D341Med (cell line): ENCODE data around the gene OR5AL1.
"Not testable (repeated sequence)": the region's sequence is repeated elsewhere in the genome, so short reads cannot be mapped to it uniquely, and the experiment has no call there.

Source experiments
- DNase-seq: peaks from one replicate; pipeline ENCODE4 v3.0.0; 2012; ENCODE audit warnings: low spot score

Gene OR5AL1

DNA sequence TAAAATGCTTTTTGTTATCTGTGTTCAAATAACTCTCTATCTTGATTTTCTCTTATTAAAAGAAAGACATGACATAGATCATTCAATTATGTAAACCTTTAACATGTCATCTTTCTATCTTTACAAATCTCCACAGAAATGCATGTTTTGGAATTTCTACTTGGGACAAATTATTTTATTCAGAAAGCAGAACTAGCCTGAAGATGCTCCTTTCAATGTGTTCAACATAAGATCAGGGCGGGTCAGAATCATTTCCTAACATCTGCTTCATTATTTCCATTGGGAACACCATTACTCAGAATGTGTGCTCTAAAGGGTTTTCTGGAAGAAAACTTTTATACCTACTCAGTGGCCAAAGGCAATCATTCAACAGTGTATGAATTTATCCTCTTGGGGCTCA lies at the start of gene OR5AL1:
Gene OR5AL1 (plus strand): TSS at position 301 of the 400 bp plus-strand sequence.
- DNase-seq = no peak

DNA sequence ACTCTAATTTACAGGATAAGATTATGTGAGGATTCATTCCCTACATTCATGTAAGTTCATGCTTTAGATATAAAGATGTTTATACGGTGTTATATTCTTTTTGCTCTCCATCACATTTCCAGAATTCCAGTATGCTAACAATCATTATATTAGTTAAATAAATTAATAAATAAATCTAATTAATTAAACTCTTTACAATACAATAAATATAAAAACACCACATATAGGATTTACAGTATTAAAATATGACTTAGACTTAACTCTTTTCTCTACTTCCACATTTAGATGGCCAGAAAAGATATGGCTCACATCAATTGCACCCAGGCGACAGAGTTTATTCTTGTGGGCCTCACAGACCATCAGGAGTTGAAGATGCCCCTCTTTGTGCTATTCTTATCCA lies 37.2 kb upstream of the OR5AL1 start, which contains the start of gene OR8U1:
Gene OR8U1 (plus strand): TSS at position 301 of the 400 bp plus-strand sequence. CDS start 0 bp downstream, at position 301.
- no peak for DNase-seq

DNA sequence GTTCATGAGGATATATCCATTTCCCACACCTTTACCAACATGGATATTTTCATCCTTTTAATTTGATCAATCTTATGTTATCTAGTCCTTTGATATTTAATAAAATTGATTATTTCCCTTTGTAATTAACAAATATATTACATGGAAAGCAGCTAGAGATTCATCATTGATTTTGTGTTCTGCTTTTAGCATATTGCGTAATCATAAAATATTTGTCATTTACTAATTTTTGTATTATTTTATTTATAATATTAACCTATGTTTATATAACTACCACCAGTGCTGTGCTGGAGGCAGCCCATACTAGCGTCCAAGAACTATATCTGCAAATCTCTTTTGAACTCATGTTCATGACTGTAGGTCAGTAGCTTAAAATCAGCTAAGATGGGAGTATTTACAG lies 32.4 kb upstream of the OR5AL1 start:
- DNase-seq = no peak

DNA sequence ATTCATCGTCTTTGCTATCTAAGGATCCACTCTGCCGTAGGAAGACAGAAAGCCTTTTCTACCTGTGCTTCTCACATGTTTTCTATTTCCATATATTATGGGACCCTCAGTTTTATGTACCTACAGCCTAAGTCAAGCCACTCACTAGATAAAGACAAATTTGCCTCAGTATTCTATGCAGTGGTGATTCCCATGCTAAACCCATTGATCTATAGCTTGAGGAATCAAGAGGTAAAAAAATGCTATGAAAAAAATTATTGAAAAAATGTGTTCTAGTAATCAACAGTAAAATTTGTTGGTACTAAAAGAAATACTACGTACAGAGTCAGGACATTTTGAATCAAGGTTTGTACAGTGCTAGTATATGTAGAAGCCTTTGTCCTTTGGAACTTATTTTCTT lies 18.1 kb upstream of the OR5AL1 start:
- no peak for DNase-seq

DNA sequence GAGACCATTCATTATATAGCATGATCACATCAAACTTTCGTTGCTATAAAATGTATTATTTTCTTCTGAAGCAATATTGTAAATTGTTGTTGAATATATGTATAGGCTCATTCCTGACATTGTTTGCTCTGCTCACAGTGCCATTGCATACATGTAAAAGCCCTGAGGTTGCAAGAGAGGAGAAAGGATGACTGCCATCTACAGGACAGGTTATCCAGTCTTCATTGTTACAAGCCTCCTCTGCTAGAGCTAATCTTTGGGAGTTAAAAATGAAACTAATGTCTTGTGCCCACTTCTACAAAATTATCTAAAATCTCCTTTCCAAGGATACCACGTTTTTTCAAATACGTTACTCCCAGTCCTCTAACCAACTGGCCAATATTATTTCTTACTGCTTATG lies 16.4 kb upstream of the OR5AL1 start:
- DNase-seq = no peak

DNA sequence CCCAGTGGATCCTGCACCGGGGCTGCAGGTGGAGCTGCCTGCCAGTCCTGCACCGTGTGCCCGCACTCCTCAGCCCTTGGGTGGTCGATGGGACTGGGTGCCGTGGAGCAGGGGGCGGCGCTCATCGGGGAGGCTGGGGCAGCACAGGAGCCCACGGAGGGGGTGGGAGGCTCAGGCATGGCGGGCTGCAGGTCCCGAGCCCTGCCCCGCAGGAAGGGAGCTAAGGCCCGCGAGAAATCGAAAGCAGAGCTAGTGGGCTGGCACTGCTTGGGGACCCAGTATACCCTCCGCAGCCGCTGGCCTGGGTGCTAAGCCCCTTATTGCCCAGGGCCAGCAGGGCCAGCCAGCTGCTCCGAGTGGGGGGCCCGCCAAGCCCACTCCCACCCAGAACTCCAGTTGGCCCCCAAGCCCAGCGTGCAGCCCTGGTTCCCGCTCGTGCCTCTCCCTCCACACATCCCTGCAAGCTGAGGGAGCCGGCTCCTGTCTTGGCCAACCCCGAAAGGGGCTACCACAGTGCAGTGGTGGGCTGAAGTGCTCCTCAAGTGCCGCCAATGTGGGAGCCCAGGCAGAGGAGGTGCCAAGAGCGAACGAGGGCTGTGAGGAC lies 10.5 kb upstream of the OR5AL1 start:
- not testable (repeated sequence) for DNase-seq

DNA sequence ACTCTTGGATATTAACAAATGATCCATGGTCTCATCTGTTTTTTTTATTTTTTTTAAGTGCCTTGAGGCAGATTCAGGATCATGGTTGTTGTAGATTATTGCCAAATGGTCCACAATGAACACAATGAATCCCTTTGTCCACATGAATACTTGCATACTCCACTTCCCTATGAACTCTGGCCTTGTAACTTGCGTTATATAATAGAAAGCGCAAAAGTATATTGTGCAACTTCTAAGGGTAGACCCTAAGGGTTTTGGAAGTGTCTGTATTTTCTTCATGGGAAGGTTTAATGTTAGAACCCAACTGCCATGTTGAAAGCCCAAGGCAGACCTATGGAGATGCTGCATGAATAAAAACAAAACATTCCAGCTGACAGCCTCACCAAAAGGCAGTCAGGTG lies 8.1 kb upstream of the OR5AL1 start:
- DNase-seq = no peak

DNA sequence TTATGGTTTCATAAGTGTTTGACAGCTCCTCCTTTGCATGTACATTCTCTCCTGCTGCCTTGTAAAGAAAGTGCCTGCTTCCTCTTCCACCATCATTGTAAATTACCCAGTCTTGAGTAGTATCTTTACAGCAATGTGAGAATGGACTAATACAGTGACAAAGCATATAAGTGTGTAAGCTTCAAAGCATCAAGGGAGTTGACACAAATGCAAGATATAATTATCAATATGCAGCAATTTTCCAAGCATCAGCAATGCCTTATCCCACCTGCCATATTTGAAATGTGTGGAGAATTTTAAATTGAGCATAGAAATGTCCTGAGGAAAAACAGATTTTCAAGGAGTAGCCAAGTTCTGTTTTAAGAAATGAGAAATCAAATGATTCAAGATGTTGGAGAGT lies 1.7 kb upstream of the OR5AL1 start:
- DNase-seq = no peak

DNA sequence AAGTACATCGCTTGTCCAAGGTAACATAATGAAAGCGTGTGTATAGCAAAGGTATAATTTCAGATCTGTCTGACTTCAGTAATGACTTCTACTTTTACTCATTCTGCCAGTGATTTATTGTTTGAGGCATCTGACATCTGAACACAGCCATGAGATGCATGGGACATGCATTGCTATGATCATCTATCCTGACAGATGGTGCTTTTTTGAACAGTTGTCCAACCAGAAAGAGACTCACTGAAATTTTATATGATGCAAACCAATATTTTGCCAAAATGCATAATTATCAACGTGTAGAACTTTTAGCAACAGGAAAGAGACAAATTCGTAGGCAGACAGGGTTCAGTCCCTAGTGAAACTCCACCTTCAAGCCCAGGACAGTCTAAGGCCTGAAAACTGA lies 41.0 kb downstream of the OR5AL1 start:
- DNase-seq = no peak

DNA sequence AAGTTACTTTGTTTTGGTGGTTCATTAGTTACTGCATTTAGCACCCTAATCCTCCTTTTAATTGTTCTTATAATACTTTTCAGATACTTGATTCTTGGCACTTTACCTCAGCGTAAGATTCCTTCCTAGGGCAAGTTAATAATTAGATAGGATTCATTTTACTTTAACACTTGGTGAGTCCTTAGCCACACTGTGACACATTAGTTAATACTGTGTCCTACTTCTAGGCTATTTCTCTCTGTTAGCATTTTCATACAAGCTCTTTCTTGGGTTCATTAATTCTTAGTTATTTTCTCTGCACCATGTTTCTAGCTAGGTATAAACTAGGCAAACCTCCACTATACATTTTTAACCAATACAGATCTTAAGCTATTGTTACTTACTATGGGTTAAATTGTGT lies 44.6 kb downstream of the OR5AL1 start:
- DNase-seq = no peak
